ENCODE measurements around the gene GPR143.

Gene GPR143

DNA sequence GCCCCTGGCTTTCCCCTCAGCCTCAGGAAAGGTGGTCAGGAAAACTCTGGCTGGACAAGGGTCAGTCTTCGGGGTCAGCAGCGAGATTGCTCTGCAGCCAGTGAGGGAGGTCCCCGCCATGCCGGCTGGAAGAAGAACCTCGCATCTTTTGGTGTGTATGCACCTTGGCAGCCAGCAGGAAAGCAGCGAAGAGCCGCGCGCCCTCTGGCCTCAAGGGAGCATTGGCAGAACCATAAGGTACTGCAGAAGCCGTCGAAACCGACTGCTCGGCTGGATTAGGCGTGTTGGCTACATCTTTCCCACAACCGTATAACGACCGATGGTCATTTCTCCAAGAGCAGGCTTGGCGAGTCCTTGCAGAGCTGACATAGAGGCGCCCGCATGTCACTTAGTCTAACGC, 48.3 kb downstream of the GPR143 start:
- no peak overlapping the region for H3K27ac ChIP-seq
- CTCF ChIA-PET: no interaction called here
- no peak for DNase-seq (ENCODE audit: low spot score)
- POLR2A ChIA-PET (ENCODE audit: low non-redundant PET): no interaction called here
- TF ChIP-seq CTCF (conservative IDR thresholded peaks at IDR 0.05; ENCODE audit: low read depth): no peak

DNA sequence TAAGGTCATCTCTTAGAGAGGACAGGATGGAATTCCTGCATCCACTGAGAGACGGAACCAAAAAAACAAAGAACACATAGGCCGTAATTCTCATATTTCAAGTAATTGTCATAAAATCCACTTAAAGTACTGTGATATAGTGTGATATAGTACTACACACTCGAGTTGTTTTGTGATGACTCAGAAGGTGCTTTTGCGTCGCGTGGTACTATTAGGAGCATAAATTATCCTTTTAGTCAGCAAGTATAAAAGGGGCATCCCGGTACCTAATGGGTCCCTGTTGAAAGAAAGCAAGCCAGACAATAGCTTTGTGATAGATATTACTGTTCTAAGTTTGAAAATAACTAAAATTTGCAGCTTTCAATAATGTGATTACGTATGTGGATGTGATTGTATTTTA, 55.3 kb downstream of the GPR143 start:
- H3K27ac ChIP-seq: no peak overlapping the region

DNA sequence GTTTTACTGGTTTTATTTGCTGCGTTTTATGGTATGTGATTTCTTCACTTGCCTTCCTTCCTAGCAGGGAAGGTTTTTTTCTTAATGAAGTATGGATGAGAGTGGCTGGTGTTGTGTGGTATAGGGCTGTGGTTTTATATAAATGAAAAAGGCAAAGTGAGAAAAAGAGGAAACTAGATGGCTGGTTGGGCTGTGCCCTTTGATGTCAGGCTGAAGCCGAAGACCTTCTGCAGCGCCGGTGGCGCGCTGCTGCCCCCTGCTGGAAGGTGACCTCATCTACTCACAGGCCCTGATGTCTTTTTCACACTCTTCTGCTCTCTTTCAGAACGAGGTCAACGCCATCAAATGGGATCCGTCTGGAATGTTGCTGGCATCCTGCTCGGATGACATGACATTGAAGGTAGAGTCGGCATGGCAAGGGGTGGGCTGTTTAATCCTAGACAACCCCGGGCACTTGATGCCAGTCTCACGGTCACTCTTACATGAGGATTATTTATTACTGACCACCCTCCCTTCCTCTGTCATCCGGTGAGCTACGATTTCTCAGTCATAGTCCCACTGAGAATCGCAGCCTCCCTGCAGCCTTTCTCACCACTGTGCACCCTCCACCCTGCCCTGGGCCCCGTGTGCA, 56.6 kb downstream of the GPR143 start:
- TF ChIP-seq CTCF (conservative IDR thresholded peaks at IDR 0.05; ENCODE audit: low read depth): peak; percentile 74
- ChIA-PET CTCF (interaction anchor here (0.6 kb wide), 1 partner anchor 1078 kb away, joined by 4 read pairs; no protein-coding TSS in a partner anchor), POLR2A (ENCODE audit: low non-redundant PET) (no interaction called here)
- H3K27ac ChIP-seq: no peak overlapping the region
- peak; percentile 37 for DNase-seq (ENCODE audit: low spot score)

More for the DNA sequence above, 55.3 kb downstream of the GPR143 start:
- ChIA-PET CTCF (no interaction called here), POLR2A (ENCODE audit: low non-redundant PET) (no interaction called here)
- DNase-seq (ENCODE audit: low spot score): no peak
- no peak for TF ChIP-seq CTCF (conservative IDR thresholded peaks at IDR 0.05; ENCODE audit: low read depth)

DNA sequence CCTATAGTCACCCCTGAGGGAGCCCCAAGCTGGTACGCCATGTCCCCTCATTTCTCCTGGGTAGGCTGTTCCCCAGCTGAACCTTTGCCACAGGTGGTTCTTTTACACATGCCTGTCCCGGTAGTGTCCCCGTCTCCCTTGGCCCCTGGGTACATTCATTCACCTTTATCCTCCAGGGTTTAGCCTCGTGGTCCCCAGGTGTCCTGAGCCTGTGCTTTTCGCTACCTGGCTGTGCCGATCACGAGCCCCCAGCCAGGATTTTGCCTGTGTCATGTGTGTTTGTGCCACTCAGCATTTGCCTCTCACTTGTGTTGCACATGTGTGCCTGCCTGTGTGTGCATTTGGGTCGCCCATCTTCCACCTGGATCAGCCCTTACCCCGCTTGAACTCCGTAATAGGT, 57.6 kb downstream of the GPR143 start:
- TF ChIP-seq CTCF (conservative IDR thresholded peaks at IDR 0.05; ENCODE audit: low read depth): no peak
- ChIA-PET CTCF (interaction anchor here (0.5 kb wide), 1 partner anchor 737 kb away, joined by 3 read pairs; no protein-coding TSS in a partner anchor), POLR2A (ENCODE audit: low non-redundant PET) (no interaction called here)
- no peak for DNase-seq (ENCODE audit: low spot score)
- H3K27ac ChIP-seq: no peak overlapping the region

DNA sequence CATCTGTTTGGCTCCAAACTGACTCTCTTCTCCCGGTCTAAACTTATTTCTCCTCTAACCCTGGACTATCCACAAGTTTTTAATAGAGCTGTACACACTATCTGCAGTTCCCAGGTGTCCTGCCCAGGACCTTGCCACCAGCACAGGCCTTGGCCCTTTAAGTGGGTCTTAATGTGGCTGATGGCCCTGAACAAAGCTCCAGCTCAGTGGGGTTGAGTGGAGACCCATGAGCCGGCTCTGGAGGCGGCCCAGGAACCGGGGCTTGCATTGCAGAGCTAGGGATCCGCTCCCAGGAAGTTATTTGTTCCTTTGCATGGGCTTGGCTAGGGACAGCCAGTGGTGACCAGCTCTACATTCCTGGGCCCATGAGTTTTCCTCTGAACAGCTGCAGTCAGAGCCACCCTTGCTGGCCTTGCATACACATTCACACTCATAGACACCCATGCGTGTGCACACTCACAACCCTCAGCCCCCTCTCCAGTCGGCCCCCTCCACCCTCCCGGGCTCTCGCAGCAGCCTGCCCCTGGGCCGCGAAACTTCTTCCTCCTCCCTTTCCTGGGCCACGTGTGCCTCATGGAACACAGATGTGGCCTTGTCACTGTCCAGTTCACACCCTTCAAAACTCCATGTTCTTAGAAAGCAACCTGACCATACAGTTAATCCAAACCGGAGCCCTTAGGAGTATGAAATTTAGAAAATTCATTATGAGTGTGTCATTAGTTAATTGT, 58.2 kb downstream of the GPR143 start:
- ChIA-PET CTCF (interaction anchor here (0.5 to 0.6 kb wide), 2 partner anchors 736 to 839 kb away, joined by 3 to 4 read pairs; no protein-coding TSS in a partner anchor), POLR2A (ENCODE audit: low non-redundant PET) (no interaction called here)
- TF ChIP-seq CTCF (conservative IDR thresholded peaks at IDR 0.05; ENCODE audit: low read depth): no peak
- no peak overlapping the region for H3K27ac ChIP-seq
- no peak for DNase-seq (ENCODE audit: low spot score)

DNA sequence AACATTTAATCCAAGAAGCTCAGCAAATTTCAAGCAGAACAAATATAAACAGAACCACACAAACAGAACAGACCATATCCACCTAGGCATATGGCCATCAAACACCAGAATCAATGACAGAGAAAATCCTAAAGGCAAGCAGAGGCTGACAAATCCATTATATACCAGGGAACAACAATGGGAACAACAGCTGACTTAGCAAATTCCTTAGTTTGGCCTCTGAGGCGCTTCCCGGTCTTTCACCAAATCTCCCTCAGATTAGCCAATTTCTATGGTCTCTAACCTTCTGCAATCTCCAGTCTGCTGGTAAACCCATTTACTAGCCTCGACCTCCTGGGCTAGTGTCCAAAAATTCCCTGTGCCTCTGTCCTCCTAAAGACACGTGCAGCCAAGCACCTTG, 59.2 kb downstream of the GPR143 start:
- H3K27ac ChIP-seq: no peak overlapping the region
- ChIA-PET CTCF (interaction anchor here (0.6 kb wide), 1 partner anchor 889 kb away, joined by 3 read pairs; no protein-coding TSS in a partner anchor), POLR2A (ENCODE audit: low non-redundant PET) (no interaction called here)
- no peak for TF ChIP-seq CTCF (conservative IDR thresholded peaks at IDR 0.05; ENCODE audit: low read depth)
- DNase-seq (ENCODE audit: low spot score): no peak
